GM23338 (cell line): ENCODE data around the gene STIM1.

ENCODE experiments used
- CREB1 ChIP-seq: fragments of 250-450 bp; sonication (Bioruptor Pico); IDR thresholded peaks from 2 replicates; pipeline ENCODE4 v1.5.0; 2020; ENCODE audit warnings: low read depth, mild to moderate bottlenecking, moderate library complexity
- CTCF ChIP-seq, 2 experiments: fragments of 200-600 bp in 1 of 2; sonication (generic) in 1 of 2; conservative IDR thresholded peaks; 2 replicates each; pipeline versions ENCODE4 v1.5.1 to v1.6.1; 2016 to 2017; ENCODE audit warnings: antibody characterized with exemption in 2 of 2, low read depth in 2 of 2, mild to moderate bottlenecking in 2 of 2, moderate library complexity in 1 of 2
- ETS1 ChIP-seq: IDR thresholded peaks from 2 replicates; pipeline ENCODE4 v1.6.1; 2016; ENCODE audit warnings: antibody characterized with exemption
- EZH2 ChIP-seq: fragments of 200-600 bp; sonication (generic); IDR thresholded peaks from one replicate; pipeline ENCODE4 v1.8.0; 2017; ENCODE audit warnings: antibody characterized with exemption, mild to moderate bottlenecking, low read depth; ENCODE audit not compliant: unreplicated experiment
- EZH2phosphoT487 ChIP-seq: fragments of 200-600 bp; sonication (generic); IDR thresholded peaks from one replicate; pipeline ENCODE4 v1.8.1; 2018; ENCODE audit warnings: antibody characterized with exemption; ENCODE audit not compliant: unreplicated experiment
- JUNB ChIP-seq: IDR thresholded peaks from one replicate; pipeline ENCODE4 v1.6.1; 2016; ENCODE audit warnings: antibody characterized with exemption; ENCODE audit not compliant: unreplicated experiment
- NANOG ChIP-seq: IDR thresholded peaks from 2 replicates; pipeline ENCODE4 v1.6.1; 2016; ENCODE audit warnings: antibody characterized with exemption, borderline replicate concordance
- POLR2AphosphoS5 ChIP-seq: IDR thresholded peaks from 2 replicates; pipeline ENCODE4 v1.6.1; 2016; ENCODE audit warnings: antibody characterized with exemption, low read depth
- REST ChIP-seq: IDR thresholded peaks from one replicate; pipeline ENCODE4 v1.6.1; 2018; ENCODE audit warnings: antibody characterized with exemption; ENCODE audit not compliant: unreplicated experiment
- STAT1 ChIP-seq: IDR thresholded peaks from one replicate; pipeline ENCODE4 v1.6.1; 2016; ENCODE audit warnings: antibody characterized with exemption; ENCODE audit not compliant: unreplicated experiment
- ZNF114 ChIP-seq: fragments of 250-450 bp; sonication (Bioruptor Pico); IDR thresholded peaks from 2 replicates; pipeline ENCODE4 v1.5.0; 2020; ENCODE audit warnings: mild to moderate bottlenecking, moderate library complexity
- ZNF331 ChIP-seq: fragments of 250-450 bp; sonication (Bioruptor Pico); IDR thresholded peaks from 2 replicates; pipeline ENCODE4 v1.5.0; 2020; ENCODE audit warnings: low read depth, mild to moderate bottlenecking, moderate library complexity

GRCh38 chr11:3902441-3902840 is 47.0 kb downstream of the STIM1 start:
- TF ChIP-seq CTCF (conservative IDR thresholded peaks at IDR 0.05; ENCODE audit: low read depth in 2 of 2) (no peak), POLR2AphosphoS5 (no peak), REST (no peak), CREB1 (CRISPR knock-in tag) (no peak), EZH2 (no peak), JUNB (no peak), EZH2phosphoT487 (no peak), ETS1 (no peak), NANOG (no peak), STAT1 (no peak), ZNF331 (CRISPR knock-in tag) (no peak), ZNF114 (CRISPR knock-in tag) (no peak)
